WTC11 (cell line): ENCODE data around the gene FBXO40. TPM values are rescaled to one million over a fixed set of nuclear protein-coding genes. Genes with fewer than 3 reads are reported as not detected.

Experiments used
- ATAC-seq: fragments of 200-7000 bp; cut with Tn5 transposase; 2 replicates; pipeline ENCODE4 v1.10.0; 2021; ENCODE audit warnings: mild to moderate bottlenecking, moderate library complexity
- CTCF ChIA-PET: fragments of 300-600 bp; sonication (Branson Sonifier 250); formaldehyde crosslinking; loops from one replicate; lab custom pipeline; 2021; ENCODE audit warnings: antibody characterized with exemption; lab: Charles Lee
- POLR2A ChIA-PET: fragments of 350-600 bp; sonication (Branson Sonifier 250); formaldehyde crosslinking; loops from one replicate; lab custom pipeline; 2021; ENCODE audit warnings: antibody characterized with exemption; lab: Charles Lee
- DNase-seq: peaks from one replicate; pipeline ENCODE4 v3.0.0; 2021; ENCODE audit warnings: low spot score
- H3K27ac Mint-ChIP-seq: 2 replicates; pipeline ENCODE4 v1.8.0; 2021; ENCODE audit warnings: mixed read lengths
- H3K27me3 Mint-ChIP-seq: 2 replicates; pipeline ENCODE4 v1.8.0; 2021; ENCODE audit warnings: low read depth, mild to moderate bottlenecking, moderate library complexity, mixed read lengths
- H3K36me3 Mint-ChIP-seq: 2 replicates; pipeline ENCODE4 v1.8.0; 2021; ENCODE audit warnings: mixed read lengths
- H3K4me1 Mint-ChIP-seq: 2 replicates; pipeline ENCODE4 v1.8.0; 2022; ENCODE audit warnings: mixed read lengths
- H3K4me3 Mint-ChIP-seq: 2 replicates; pipeline ENCODE4 v1.8.0; 2021; ENCODE audit warnings: mild to moderate bottlenecking, moderate library complexity, mixed read lengths
- H3K9me3 Mint-ChIP-seq: 2 replicates; pipeline ENCODE4 v1.8.0; 2021; ENCODE audit warnings: mixed read lengths
- CREB1 ChIP-seq: sonication (generic); formaldehyde crosslinking; IDR thresholded peaks from 2 replicates; pipeline ENCODE4 v1.8.0; 2023; ENCODE audit warnings: mild to moderate bottlenecking, missing genetic modification reagents
- ELF4 ChIP-seq: sonication (generic); formaldehyde crosslinking; IDR thresholded peaks from 2 replicates; pipeline ENCODE4 v1.8.1; 2022; ENCODE audit warnings: low read depth, mild to moderate bottlenecking, moderate library complexity, missing genetic modification reagents
- EMX1 ChIP-seq: fragments of 250-450 bp; sonication (Bioruptor Pico); IDR thresholded peaks from 2 replicates; pipeline ENCODE4 v1.8.0; 2021; ENCODE audit warnings: mild to moderate bottlenecking
- FOXJ3 ChIP-seq: sonication (generic); formaldehyde crosslinking; IDR thresholded peaks from 2 replicates; pipeline ENCODE4 v1.9.0; 2021; ENCODE audit warnings: missing genetic modification reagents, mild to moderate bottlenecking, borderline replicate concordance
- FOXP1 ChIP-seq: sonication (generic); formaldehyde crosslinking; IDR thresholded peaks from 2 replicates; pipeline ENCODE4 v1.8.0; 2022; ENCODE audit warnings: missing genetic modification reagents, mild to moderate bottlenecking, moderate library complexity, borderline replicate concordance
- GABPB1 ChIP-seq: sonication (generic); formaldehyde crosslinking; IDR thresholded peaks from 2 replicates; pipeline ENCODE4 v1.8.1; 2023; ENCODE audit warnings: mild to moderate bottlenecking, missing genetic modification reagents
- HMGA2 ChIP-seq: fragments of 250-450 bp; sonication (Bioruptor Pico); IDR thresholded peaks from 2 replicates; pipeline ENCODE4 v1.4.0; 2021; ENCODE audit warnings: mild to moderate bottlenecking, moderate library complexity
- NFE2L1 ChIP-seq: sonication (generic); formaldehyde crosslinking; IDR thresholded peaks from 2 replicates; pipeline ENCODE4 v1.8.1; 2023; ENCODE audit warnings: missing genetic modification reagents
- RELA ChIP-seq: sonication (generic); formaldehyde crosslinking; IDR thresholded peaks from 2 replicates; pipeline ENCODE4 v1.8.1; 2022; ENCODE audit warnings: missing genetic modification reagents, mild to moderate bottlenecking, borderline replicate concordance
- SMAD4 ChIP-seq: sonication (generic); formaldehyde crosslinking; IDR thresholded peaks from 2 replicates; pipeline ENCODE4 v1.8.0; 2022; ENCODE audit warnings: mild to moderate bottlenecking, missing genetic modification reagents
- SOX15 ChIP-seq: fragments of 250-450 bp; sonication (Bioruptor Pico); IDR thresholded peaks from 2 replicates; pipeline ENCODE4 v1.9.0; 2021; ENCODE audit warnings: mild to moderate bottlenecking
- SP1 ChIP-seq: sonication (generic); formaldehyde crosslinking; conservative IDR thresholded peaks from 2 replicates; pipeline ENCODE4 v1.8.1; 2022; ENCODE audit warnings: missing genetic modification reagents
- TEAD4 ChIP-seq: sonication (generic); formaldehyde crosslinking; IDR thresholded peaks from 2 replicates; pipeline ENCODE4 v1.8.0; 2022; ENCODE audit warnings: mild to moderate bottlenecking, missing genetic modification reagents
- TP53 ChIP-seq: sonication (generic); formaldehyde crosslinking; IDR thresholded peaks from 2 replicates; pipeline ENCODE4 v1.8.1; 2023; ENCODE audit warnings: mild to moderate bottlenecking, missing genetic modification reagents
- ZNF232 ChIP-seq: sonication (generic); formaldehyde crosslinking; IDR thresholded peaks from 2 replicates; pipeline ENCODE4 v1.8.0; 2022; ENCODE audit warnings: mild to moderate bottlenecking, missing genetic modification reagents
- ZNF263 ChIP-seq: sonication (generic); formaldehyde crosslinking; IDR thresholded peaks from 2 replicates; pipeline ENCODE4 v1.8.1; 2022; ENCODE audit warnings: low read depth, mild to moderate bottlenecking, moderate library complexity, missing genetic modification reagents
- ZNF396 ChIP-seq: fragments of 250-450 bp; sonication (Bioruptor Pico); IDR thresholded peaks from 2 replicates; pipeline ENCODE4 v1.8.0; 2021; ENCODE audit warnings: mild to moderate bottlenecking, moderate library complexity, borderline replicate concordance
- ZNF416 ChIP-seq: fragments of 250-450 bp; sonication (Bioruptor Pico); IDR thresholded peaks from 2 replicates; pipeline ENCODE4 v1.9.0; 2021; ENCODE audit warnings: mild to moderate bottlenecking, inconsistent platforms
- ZNF423 ChIP-seq: fragments of 250-450 bp; sonication (Bioruptor Pico); IDR thresholded peaks from 2 replicates; pipeline ENCODE4 v2.1.2; 2022; ENCODE audit warnings: mild to moderate bottlenecking, moderate library complexity
- ZNF671 ChIP-seq: fragments of 250-450 bp; sonication (Bioruptor Pico); IDR thresholded peaks from 2 replicates; pipeline ENCODE4 v1.8.0; 2021; ENCODE audit warnings: mild to moderate bottlenecking
- total RNA-seq: library from RNA; stranded (reverse); gene quantifications from 3 replicates; pipeline ENCODE4 v1.2.3, GENCODE V29; 2021
- TF ChIP-seq, protein P1 (sequence below): sonication (generic); formaldehyde crosslinking; IDR thresholded peaks from 2 replicates; pipeline ENCODE4 v1.8.1; 2022; ENCODE audit warnings: mild to moderate bottlenecking, moderate library complexity, missing genetic modification reagents
- TF ChIP-seq, protein P2 (sequence below): sonication (generic); formaldehyde crosslinking; IDR thresholded peaks from 2 replicates; pipeline ENCODE4 v1.8.1; 2023; ENCODE audit warnings: mild to moderate bottlenecking, missing genetic modification reagents
- TF ChIP-seq, protein P3 (sequence below): fragments of 250-450 bp; sonication (Bioruptor Pico); IDR thresholded peaks from 2 replicates; pipeline ENCODE4 v1.9.0; 2021; ENCODE audit warnings: moderate library complexity, mild to moderate bottlenecking, inconsistent platforms, borderline replicate concordance
- TF ChIP-seq, protein P4 (sequence below): sonication (generic); formaldehyde crosslinking; IDR thresholded peaks from 2 replicates; pipeline ENCODE4 v1.8.1; 2023; ENCODE audit warnings: mild to moderate bottlenecking, missing genetic modification reagents, moderate library complexity
- TF ChIP-seq, protein P5 (sequence below): sonication (generic); formaldehyde crosslinking; IDR thresholded peaks from 2 replicates; pipeline ENCODE4 v1.8.1; 2022; ENCODE audit warnings: low read depth, missing genetic modification reagents, borderline replicate concordance
- TF ChIP-seq, protein P6 (sequence below): sonication (generic); formaldehyde crosslinking; IDR thresholded peaks from 2 replicates; pipeline ENCODE4 v1.8.1; 2022; ENCODE audit warnings: low read depth, mild to moderate bottlenecking, moderate library complexity, missing genetic modification reagents, borderline replicate concordance
- TF ChIP-seq, protein P7 (sequence below): fragments of 250-450 bp; sonication (Bioruptor Pico); IDR thresholded peaks from 2 replicates; pipeline ENCODE4 v2.1.2; 2022; ENCODE audit warnings: mild to moderate bottlenecking, moderate library complexity

FBXO40 gene
- total RNA-seq, 1 experiment from 2014 or later: 0.04 TPM

DNA sequence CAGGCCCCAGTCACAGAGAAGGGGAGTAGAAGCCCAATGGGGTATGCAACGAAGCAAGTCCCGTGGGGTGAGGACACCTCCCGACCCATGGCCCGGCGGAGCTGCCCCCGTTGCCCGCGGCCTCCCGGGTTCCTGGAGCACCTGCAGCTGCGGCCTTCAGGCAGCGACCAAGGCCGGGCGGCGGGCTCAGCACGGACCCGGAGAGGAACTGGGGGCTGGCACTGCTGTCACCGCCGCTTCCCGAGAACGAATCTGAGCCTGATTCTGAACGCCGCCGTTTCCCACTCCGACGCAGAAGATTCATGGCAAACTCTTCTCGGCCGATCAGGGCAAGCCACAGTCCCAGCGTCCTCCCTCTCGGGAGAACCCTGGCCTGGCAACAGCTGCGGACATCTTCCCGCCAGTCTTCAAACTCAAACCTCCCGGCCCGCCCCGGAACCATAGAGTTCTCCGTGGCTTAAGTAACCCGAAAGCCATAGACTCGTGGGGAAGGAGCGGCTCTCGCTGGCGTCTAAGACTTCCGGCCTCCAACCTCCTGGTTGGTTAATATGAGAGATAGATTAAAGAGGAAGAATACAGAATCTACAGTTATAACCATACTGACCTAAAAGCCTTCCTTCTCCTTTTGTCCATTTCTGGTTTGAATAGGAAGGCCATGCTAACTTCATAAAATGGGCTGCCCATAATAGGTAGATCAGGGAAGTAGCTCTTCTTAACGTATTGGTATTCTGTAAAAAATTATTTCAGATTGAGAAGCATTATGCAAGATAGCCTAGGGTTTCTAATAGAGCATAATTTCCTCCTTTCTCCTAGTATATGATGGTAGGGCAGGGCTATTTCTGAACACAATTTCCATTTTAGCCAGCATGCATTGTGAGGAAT is 47.4 kb upstream of the FBXO40 start, which contains the start of gene POLQ (continued):
- TF ChIP-seq, protein P1, sequence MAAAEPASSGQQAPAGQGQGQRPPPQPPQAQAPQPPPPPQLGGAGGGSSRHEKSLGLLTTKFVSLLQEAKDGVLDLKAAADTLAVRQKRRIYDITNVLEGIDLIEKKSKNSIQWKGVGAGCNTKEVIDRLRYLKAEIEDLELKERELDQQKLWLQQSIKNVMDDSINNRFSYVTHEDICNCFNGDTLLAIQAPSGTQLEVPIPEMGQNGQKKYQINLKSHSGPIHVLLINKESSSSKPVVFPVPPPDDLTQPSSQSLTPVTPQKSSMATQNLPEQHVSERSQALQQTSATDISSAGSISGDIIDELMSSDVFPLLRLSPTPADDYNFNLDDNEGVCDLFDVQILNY: peak; percentile 74
- TF ChIP-seq, protein P2, sequence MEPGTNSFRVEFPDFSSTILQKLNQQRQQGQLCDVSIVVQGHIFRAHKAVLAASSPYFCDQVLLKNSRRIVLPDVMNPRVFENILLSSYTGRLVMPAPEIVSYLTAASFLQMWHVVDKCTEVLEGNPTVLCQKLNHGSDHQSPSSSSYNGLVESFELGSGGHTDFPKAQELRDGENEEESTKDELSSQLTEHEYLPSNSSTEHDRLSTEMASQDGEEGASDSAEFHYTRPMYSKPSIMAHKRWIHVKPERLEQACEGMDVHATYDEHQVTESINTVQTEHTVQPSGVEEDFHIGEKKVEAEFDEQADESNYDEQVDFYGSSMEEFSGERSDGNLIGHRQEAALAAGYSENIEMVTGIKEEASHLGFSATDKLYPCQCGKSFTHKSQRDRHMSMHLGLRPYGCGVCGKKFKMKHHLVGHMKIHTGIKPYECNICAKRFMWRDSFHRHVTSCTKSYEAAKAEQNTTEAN (CRISPR knock-in tag): peak; percentile 70; the same call in 1 of the 2 replicates
- TF ChIP-seq TEAD4 (CRISPR knock-in tag): no peak
- 0 out of 2 replicates have a peak, but pooled peaks have one; percentile 38 for TF ChIP-seq GABPB1 (CRISPR knock-in tag)
- no peak for TF ChIP-seq ELF4 (CRISPR knock-in tag)
- no peak for TF ChIP-seq ZNF263 (CRISPR knock-in tag)
- no peak for TF ChIP-seq TP53 (CRISPR knock-in tag)
- TF ChIP-seq ZNF396 (CRISPR knock-in tag): no peak
- peak; percentile 56; the same call in 1 of the 2 replicates for TF ChIP-seq ZNF232 (CRISPR knock-in tag)
- no peak for TF ChIP-seq ZNF416 (CRISPR knock-in tag)
- TF ChIP-seq, protein P3, sequence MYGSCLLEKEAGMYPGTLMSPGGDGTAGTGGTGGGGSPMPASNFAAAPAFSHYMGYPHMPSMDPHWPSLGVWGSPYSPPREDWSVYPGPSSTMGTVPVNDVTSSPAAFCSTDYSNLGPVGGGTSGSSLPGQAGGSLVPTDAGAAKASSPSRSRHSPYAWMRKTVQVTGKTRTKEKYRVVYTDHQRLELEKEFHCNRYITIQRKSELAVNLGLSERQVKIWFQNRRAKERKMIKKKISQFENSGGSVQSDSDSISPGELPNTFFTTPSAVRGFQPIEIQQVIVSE (CRISPR knock-in tag): no peak
- TF ChIP-seq FOXP1 (CRISPR knock-in tag): peak; percentile 34; the same call in 1 of the 2 replicates
- peak; percentile 18; the same call in 1 of the 2 replicates for TF ChIP-seq NFE2L1 (CRISPR knock-in tag)
- TF ChIP-seq, protein P4, sequence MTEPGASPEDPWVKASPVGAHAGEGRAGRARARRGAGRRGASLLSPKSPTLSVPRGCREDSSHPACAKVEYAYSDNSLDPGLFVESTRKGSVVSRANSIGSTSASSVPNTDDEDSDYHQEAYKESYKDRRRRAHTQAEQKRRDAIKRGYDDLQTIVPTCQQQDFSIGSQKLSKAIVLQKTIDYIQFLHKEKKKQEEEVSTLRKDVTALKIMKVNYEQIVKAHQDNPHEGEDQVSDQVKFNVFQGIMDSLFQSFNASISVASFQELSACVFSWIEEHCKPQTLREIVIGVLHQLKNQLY (CRISPR knock-in tag): no peak
- peak; percentile 55 for TF ChIP-seq SP1 (CRISPR knock-in tag)
- TF ChIP-seq, protein P5, sequence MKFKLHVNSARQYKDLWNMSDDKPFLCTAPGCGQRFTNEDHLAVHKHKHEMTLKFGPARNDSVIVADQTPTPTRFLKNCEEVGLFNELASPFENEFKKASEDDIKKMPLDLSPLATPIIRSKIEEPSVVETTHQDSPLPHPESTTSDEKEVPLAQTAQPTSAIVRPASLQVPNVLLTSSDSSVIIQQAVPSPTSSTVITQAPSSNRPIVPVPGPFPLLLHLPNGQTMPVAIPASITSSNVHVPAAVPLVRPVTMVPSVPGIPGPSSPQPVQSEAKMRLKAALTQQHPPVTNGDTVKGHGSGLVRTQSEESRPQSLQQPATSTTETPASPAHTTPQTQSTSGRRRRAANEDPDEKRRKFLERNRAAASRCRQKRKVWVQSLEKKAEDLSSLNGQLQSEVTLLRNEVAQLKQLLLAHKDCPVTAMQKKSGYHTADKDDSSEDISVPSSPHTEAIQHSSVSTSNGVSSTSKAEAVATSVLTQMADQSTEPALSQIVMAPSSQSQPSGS (CRISPR knock-in tag): no peak

DNA sequence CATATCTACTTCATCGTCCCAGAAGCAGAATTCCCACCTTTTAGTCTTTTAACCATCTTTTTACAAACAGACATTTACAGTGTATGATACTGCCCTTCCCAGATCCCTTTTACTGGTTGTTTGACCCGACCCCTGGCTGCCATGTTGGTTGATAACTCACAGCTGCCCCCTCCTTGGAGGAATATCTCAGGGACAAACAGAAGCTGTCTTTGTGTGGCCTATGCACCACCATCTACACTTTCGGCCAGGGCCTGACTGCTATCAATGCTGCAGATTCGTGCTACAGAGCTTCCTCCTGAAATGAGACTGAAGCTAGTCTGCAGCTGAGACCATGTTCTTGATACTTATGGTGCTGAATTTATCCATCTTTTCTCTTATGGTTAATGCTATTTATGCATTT is 40.8 kb upstream of the FBXO40 start:
- H3K4me3 Mint-ChIP-seq: no peak overlapping the region
- ChIA-PET POLR2A (no interaction called here), CTCF (interaction anchor here (1.2 to 1.5 kb wide), 3 partner anchors 10 to 29 kb away, joined by 6 to 11 read pairs (median 7); no protein-coding TSS in a partner anchor)
- ATAC-seq (peak; percentile 24; the same call in 1 of the 2 replicates), DNase-seq (no peak)
- peak overlapping the region; percentile 78; the same call in 1 of the 2 replicates for H3K27ac Mint-ChIP-seq
- H3K27me3 Mint-ChIP-seq: no peaks in the 10 kb centered on the region
- peaks cover 21% of the 10 kb centered on the region for H3K4me1 Mint-ChIP-seq
- H3K36me3 Mint-ChIP-seq: peaks cover 11% of the 10 kb centered on the region
- H3K9me3 Mint-ChIP-seq: peaks cover 11% of the 10 kb centered on the region
- TF ChIP-seq CREB1 (CRISPR knock-in tag) (no peak), EMX1 (CRISPR knock-in tag) (no peak), HMGA2 (CRISPR knock-in tag) (no peak), SP1 (CRISPR knock-in tag) (no peak), SOX15 (CRISPR knock-in tag) (no peak), ZNF423 (CRISPR knock-in tag) (no peak), SMAD4 (CRISPR knock-in tag) (no peak), FOXJ3 (no peak), ZNF671 (CRISPR knock-in tag) (no peak), RELA (CRISPR knock-in tag) (no peak), TEAD4 (CRISPR knock-in tag) (no peak)
- TF ChIP-seq, protein P5 (CRISPR knock-in tag): no peak
- TF ChIP-seq, protein P6, sequence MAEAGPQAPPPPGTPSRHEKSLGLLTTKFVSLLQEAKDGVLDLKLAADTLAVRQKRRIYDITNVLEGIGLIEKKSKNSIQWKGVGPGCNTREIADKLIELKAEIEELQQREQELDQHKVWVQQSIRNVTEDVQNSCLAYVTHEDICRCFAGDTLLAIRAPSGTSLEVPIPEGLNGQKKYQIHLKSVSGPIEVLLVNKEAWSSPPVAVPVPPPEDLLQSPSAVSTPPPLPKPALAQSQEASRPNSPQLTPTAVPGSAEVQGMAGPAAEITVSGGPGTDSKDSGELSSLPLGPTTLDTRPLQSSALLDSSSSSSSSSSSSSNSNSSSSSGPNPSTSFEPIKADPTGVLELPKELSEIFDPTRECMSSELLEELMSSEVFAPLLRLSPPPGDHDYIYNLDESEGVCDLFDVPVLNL (CRISPR knock-in tag): no peak
- TF ChIP-seq, protein P7, sequence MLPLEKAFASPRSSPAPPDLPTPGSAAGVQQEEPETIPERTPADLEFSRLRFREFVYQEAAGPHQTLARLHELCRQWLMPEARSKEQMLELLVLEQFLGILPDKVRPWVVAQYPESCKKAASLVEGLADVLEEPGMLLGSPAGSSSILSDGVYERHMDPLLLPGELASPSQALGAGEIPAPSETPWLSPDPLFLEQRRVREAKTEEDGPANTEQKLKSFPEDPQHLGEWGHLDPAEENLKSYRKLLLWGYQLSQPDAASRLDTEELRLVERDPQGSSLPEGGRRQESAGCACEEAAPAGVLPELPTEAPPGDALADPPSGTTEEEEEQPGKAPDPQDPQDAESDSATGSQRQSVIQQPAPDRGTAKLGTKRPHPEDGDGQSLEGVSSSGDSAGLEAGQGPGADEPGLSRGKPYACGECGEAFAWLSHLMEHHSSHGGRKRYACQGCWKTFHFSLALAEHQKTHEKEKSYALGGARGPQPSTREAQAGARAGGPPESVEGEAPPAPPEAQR: no peak
